WI38 (cell line): ENCODE results near the gene NUP133.
A peak's percentile ranks its signal among the peaks of the same experiment; 100 is the strongest.

Experiments
- H3K4me3 ChIP-seq: 2 replicates; pipeline ENCODE4 v1.5.1; 2011; ENCODE audit warnings: low read depth, mild to moderate bottlenecking, control low read depth, low read length
- TF ChIP-seq, protein P1 (sequence below): IDR thresholded peaks from 2 replicates; pipeline ENCODE4 v1.5.1; 2012; ENCODE audit warnings: low read depth, mild to moderate bottlenecking, control low read depth, low read length

Gene NUP133

DNA sequence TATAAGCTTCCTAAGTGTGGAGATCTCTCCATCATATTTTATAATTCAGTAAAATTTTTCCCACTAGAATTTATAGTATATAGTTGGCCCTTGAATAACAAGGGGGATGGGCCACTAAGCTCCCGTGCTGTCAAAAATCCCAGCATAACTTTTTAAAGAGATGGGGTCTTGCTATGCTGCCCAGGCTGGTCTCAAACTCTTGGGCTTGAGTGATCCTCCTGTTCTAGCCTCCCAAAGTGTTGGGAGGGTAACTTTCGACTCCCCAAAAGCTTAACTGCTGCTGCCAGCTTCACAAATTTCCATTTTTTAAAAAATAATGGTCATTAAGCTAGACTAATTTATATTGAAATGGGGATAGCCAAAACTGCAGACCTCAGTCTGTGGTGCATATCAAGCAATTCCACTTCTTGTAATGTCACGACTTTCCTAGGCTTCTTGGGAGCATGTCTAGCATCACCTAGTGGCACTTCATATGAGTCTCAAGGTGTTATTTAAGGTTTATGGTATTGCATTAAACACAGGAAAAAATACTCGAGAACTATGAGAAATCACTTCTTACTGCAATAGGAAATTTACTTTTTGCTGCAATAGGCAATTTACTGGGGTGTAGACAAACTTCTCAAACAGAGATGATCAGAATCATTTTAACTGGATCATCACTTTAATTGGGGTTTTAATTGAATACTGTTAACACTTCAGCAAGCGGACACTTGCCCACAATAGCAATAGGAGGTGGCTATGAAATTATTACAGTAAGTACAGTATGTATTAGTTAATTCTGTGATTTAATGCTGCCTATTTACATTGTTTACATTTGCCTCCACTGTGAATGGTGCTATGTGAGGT, 55.0 kb downstream of the NUP133 start:
- TF ChIP-seq, protein P1, sequence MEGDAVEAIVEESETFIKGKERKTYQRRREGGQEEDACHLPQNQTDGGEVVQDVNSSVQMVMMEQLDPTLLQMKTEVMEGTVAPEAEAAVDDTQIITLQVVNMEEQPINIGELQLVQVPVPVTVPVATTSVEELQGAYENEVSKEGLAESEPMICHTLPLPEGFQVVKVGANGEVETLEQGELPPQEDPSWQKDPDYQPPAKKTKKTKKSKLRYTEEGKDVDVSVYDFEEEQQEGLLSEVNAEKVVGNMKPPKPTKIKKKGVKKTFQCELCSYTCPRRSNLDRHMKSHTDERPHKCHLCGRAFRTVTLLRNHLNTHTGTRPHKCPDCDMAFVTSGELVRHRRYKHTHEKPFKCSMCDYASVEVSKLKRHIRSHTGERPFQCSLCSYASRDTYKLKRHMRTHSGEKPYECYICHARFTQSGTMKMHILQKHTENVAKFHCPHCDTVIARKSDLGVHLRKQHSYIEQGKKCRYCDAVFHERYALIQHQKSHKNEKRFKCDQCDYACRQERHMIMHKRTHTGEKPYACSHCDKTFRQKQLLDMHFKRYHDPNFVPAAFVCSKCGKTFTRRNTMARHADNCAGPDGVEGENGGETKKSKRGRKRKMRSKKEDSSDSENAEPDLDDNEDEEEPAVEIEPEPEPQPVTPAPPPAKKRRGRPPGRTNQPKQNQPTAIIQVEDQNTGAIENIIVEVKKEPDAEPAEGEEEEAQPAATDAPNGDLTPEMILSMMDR: peak; percentile 46
- H3K4me3 ChIP-seq: no peak overlapping the region

DNA sequence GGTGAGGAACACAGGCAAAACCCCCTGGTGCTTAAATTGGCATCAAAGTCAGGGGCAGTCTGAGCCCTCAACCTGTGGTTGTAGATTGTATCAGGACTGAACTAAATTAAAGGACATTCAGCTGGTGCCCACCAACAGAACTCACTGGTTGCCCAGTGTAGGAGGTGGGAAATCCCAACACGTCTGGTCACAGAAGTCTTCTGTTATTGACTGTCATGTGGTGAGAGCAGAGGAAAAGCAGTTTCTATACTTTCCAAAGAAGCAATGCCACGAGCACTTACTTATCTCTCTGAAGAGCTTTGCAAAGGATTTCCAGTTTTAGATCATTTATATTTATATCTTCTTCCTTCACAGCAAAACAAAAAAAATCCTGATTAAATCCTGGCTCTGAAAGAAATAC, 59.3 kb downstream of the NUP133 start:
- TF ChIP-seq, protein P1: no peak

DNA sequence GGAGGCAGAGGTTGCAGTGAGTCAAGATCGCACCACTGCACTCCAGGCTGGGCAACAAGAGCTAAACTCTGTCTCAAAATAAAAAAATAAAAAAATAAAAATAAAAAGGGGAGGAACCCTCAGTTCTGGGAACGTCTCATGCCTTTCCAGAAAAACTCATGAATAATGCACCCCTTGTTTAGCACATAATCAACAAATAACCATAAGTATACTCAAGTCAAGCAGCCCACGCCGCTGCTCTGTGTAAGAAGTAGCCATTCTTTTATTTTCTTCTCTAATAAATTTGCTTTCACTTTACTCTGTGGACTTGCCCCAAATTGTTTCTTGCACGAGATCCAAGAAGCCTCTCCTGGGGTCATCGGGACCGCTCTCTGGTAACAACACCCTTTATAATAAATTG, 59.8 kb downstream of the NUP133 start:
- TF ChIP-seq, protein P1: no peak

More for the DNA sequence above, 59.3 kb downstream of the NUP133 start:
- H3K4me3 ChIP-seq: no peak overlapping the region

GRCh38 chr1:229447809-229448252, 60.3 kb downstream of the NUP133 start:
- TF ChIP-seq, protein P1: no peak
- no peak overlapping the region for H3K4me3 ChIP-seq

More for the DNA sequence above, 59.8 kb downstream of the NUP133 start:
- H3K4me3 ChIP-seq: no peak overlapping the region

DNA sequence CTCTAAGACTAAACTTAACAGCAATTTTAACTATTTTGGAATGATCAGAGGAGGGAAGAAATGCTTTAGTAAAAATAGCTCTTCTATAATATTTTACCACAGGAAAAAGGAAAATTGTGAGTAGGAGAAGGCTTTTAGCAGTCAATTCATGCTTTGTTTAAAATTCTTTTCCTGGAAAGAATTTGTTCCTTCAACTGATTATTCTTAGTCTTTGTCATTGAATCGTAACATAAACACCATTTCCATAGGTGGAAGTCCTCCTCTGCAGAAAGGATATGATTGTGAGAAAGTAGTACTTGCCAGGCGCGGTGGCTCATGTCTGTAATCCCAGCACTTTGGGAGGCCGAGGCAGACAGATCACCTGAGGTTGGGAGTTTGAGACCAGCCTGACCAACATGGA, 62.3 kb downstream of the NUP133 start:
- TF ChIP-seq, protein P1: no peak
- no peak overlapping the region for H3K4me3 ChIP-seq

DNA sequence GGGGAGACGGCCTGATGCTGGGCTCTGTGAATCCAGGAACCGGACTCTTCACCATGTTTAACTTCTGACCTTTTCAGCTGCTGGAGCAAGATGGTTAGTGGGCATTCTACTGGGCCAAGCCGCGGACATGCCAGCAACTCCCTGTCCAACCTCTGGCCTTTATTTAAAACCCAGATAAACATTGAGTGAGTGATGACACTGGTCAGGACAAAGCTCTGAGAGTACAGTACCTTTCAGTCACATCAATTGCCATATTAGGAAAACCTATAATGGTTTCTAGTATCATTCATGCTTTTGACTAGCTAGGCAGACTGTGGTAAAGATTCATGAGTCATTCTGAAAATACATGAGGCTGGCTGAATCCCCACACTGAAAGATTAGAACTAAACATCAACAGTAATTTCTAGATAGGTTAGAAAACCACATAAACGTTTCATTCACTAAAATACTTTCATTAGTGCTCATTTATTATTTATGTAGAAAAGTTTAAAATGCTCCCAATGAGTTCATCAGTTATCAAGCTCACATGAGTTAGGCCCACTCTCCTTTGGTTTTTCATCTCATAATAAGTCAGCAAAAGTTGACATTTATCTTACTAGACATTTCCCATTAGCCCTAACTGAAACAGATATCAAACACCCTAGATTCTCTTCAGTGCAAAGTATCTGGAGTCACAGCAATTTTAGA, 67.1 kb downstream of the NUP133 start:
- H3K4me3 ChIP-seq: no peak overlapping the region
- TF ChIP-seq, protein P1: no peak

DNA sequence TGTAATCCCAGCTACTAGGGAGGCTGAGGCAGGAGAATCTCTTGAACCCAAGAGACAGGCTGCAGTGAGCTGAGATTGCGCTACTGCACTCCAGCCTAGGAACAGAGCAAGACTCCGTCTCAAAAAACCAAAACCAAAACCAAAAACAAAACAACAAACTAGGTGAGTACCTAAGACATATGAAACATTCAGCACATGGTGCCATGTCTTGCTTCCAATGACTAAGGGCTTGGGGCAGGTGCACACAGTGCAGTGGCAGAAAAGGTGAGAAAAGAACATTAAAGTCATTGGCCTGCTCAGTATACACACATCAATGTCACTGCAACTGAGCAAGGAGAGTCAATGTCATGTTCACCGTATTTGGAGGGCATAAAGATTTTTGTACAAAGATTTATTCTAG, 70.1 kb downstream of the NUP133 start:
- no peak overlapping the region for H3K4me3 ChIP-seq
- TF ChIP-seq, protein P1: no peak
